ENCODE data around the gene MYH9.

MYH9 gene

DNA sequence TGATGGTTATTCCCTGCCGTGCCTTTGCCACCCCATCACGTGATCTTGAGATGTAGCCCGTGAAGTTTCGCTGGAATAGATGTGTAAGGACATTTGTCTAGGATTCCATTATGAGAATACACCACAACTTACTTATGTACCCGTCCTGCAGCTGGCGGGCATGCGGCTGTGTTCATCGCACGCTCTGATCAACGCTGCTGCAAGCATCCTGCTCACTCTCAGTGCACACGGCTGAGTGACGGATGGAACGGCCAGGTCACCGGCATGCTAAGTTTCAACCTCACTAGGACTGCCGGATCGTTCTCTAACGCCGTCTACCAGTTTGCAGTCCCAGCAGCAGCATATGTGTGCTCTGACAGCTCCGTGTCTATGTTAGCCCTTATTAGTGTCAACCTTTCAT lies 90.2 kb downstream of the MYH9 start:
- Histone ChIP-seq H3K27me3 (replicated peaks; ENCODE audit: control insufficient read depth, insufficient read depth, low read length) (no peaks in the 10 kb centered on the region), H3K4me3 (replicated peaks; ENCODE audit: low read depth, low read length) (no peak overlapping the region), H3K36me3 (ENCODE audit: control insufficient read depth, insufficient read depth, low read length) (peaks cover 81% of the 10 kb centered on the region)
- no peak for TF ChIP-seq CTCF (IDR thresholded peaks at IDR 0.05; ENCODE audit: insufficient read depth, low read length, poor library complexity, severe bottlenecking)
- no peak for DNase-seq (ENCODE audit: extremely low read depth, insufficient read length)

- DNase-seq (ENCODE audit: extremely low read depth, insufficient read length): no peak
- no peak for TF ChIP-seq CTCF (IDR thresholded peaks at IDR 0.05; ENCODE audit: insufficient read depth, low read length, poor library complexity, severe bottlenecking)
- Histone ChIP-seq H3K27me3 (replicated peaks; ENCODE audit: control insufficient read depth, insufficient read depth, low read length) (no peaks in the 10 kb centered on the region), H3K36me3 (ENCODE audit: control insufficient read depth, insufficient read depth, low read length) (peaks cover 85% of the 10 kb centered on the region), H3K4me3 (replicated peaks; ENCODE audit: low read depth, low read length) (no peak overlapping the region)
Observed at GRCh38 chr22:36296690-36297089, 91.1 kb downstream of the MYH9 start.

DNA sequence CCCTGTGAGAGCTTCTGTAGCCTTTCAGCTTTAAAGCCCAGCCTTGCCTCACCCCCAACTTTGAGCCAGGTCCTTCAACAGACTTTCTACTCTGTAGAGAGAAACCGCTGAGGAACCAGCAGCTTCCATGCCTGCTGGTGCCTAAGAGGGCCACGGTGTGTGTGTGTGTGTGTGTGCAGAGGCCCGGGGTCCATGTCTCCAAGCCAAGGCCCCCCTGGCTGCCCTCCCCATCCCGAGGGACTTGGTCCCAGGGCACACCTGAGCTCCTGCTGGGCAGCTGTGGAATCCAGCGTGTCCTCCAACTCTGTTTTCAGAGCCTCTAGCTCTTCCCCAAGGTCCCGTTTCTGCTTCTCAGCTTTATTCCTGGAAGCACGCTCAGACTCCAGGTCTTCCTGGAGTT lies 92.5 kb downstream of the MYH9 start:
- Histone ChIP-seq H3K4me3 (replicated peaks; ENCODE audit: low read depth, low read length) (no peak overlapping the region), H3K27me3 (replicated peaks; ENCODE audit: control insufficient read depth, insufficient read depth, low read length) (no peaks in the 10 kb centered on the region), H3K36me3 (ENCODE audit: control insufficient read depth, insufficient read depth, low read length) (peaks cover 73% of the 10 kb centered on the region)
- no peak for TF ChIP-seq CTCF (IDR thresholded peaks at IDR 0.05; ENCODE audit: insufficient read depth, low read length, poor library complexity, severe bottlenecking)
- no peak for DNase-seq (ENCODE audit: extremely low read depth, insufficient read length)

DNA sequence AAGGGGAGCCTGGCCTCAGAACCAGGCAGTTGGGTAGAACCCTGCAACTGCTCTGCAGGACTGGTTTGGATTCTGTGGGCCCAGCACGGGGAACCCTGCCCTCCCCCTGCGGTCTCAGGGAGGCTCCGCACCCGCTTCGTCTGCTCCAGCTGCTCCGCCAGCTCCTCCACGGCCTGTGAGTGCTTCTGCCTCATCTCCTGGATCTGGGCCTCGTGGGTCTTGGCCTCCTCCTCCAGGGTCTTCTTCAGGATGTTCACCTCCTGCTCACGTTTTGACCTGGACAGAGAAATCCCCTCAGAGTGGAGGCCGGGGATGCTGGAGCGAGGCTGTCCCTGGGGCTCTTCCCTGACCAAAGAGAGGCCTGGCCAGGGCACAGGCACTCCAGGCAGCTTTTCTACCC lies 93.0 kb downstream of the MYH9 start:
- no peak overlapping the region for H3K4me3 ChIP-seq (replicated peaks; ENCODE audit: low read depth, low read length)
- no peak for TF ChIP-seq CTCF (IDR thresholded peaks at IDR 0.05; ENCODE audit: insufficient read depth, low read length, poor library complexity, severe bottlenecking)

DNA sequence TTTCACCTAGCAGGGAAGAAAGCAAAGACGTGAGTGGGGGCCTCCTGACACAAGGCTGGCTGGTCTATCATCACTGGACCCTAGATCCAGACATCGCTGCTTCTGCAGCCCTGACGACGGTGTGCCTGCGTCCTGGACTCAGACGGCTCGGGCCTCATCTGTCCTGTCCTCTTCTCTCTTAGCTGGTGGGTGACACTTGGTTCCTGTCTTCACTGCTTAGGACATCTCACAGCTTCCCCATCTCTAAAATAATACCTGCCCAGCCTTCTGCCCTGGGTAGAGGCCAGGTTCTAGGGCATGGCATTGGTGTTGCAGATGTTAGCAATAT lies 93.5 kb downstream of the MYH9 start:
- Histone ChIP-seq H3K4me3 (replicated peaks; ENCODE audit: low read depth, low read length) (no peak overlapping the region), H3K36me3 (ENCODE audit: control insufficient read depth, insufficient read depth, low read length) (peaks cover 70% of the 10 kb centered on the region), H3K27me3 (replicated peaks; ENCODE audit: control insufficient read depth, insufficient read depth, low read length) (no peaks in the 10 kb centered on the region)
- no peak for TF ChIP-seq CTCF (IDR thresholded peaks at IDR 0.05; ENCODE audit: insufficient read depth, low read length, poor library complexity, severe bottlenecking)
- no peak for DNase-seq (ENCODE audit: extremely low read depth, insufficient read length)

More for the DNA sequence above, 93.0 kb downstream of the MYH9 start:
- DNase-seq (ENCODE audit: extremely low read depth, insufficient read length): no peak
- peaks cover 70% of the 10 kb centered on the region for H3K36me3 ChIP-seq (ENCODE audit: control insufficient read depth, insufficient read depth, low read length)
- H3K27me3 ChIP-seq (replicated peaks; ENCODE audit: control insufficient read depth, insufficient read depth, low read length): no peaks in the 10 kb centered on the region

- H3K36me3 ChIP-seq (ENCODE audit: control insufficient read depth, insufficient read depth, low read length): peaks cover 70% of the 10 kb centered on the region
- no peak for TF ChIP-seq CTCF (IDR thresholded peaks at IDR 0.05; ENCODE audit: insufficient read depth, low read length, poor library complexity, severe bottlenecking)
- no peak for DNase-seq (ENCODE audit: extremely low read depth, insufficient read length)
- no peak overlapping the region for H3K4me3 ChIP-seq (replicated peaks; ENCODE audit: low read depth, low read length)
- no peaks in the 10 kb centered on the region for H3K27me3 ChIP-seq (replicated peaks; ENCODE audit: control insufficient read depth, insufficient read depth, low read length)
Observed at GRCh38 chr22:36293606-36294292, 94.0 kb downstream of the MYH9 start.
